Activated gamma-delta T cell (primary cell): Measurements from ENCODE around the gene NOS2.
"Not testable (repeated sequence)": the region's sequence is repeated elsewhere in the genome, so short reads cannot be mapped to it uniquely, and the experiment has no call there.

Experiments
- DNase-seq: peaks from one replicate; lab custom pipeline; 2025; lab: John Stamatoyannopoulos, UW
- total RNA-seq, 2 donors: gene quantifications; one replicate each; lab custom pipeline; 2026; lab: John Stamatoyannopoulos, UW

The NOS2 gene
- 0.13 to 0.36 reads per million in 2 donors for total RNA-seq

DNA sequence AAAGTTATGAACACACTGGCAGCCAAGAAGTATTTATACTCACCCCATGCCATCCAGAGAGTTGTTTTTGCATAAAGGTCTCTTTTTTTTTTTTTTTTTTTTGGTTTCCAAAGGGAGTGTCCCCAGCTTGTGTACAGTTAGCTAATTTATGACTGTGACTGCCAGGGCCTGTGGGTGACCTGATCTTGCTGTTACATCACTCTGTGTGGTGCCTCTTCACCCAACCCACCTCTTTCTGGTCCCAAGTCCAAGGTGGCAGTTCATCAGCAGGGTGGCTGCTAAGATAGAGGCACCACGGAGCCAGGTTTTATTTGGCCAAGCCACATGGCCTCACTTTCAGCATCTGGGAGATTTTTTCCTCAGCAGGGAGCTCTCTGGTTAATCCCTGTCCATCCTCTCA, at the start of gene NOS2:
Gene NOS2, minus strand, starts transcription at position 8 of the 400 bp plus-strand sequence. CDS start 1,720 bp downstream, outside the sequence.
- DNase-seq = no peak

DNA sequence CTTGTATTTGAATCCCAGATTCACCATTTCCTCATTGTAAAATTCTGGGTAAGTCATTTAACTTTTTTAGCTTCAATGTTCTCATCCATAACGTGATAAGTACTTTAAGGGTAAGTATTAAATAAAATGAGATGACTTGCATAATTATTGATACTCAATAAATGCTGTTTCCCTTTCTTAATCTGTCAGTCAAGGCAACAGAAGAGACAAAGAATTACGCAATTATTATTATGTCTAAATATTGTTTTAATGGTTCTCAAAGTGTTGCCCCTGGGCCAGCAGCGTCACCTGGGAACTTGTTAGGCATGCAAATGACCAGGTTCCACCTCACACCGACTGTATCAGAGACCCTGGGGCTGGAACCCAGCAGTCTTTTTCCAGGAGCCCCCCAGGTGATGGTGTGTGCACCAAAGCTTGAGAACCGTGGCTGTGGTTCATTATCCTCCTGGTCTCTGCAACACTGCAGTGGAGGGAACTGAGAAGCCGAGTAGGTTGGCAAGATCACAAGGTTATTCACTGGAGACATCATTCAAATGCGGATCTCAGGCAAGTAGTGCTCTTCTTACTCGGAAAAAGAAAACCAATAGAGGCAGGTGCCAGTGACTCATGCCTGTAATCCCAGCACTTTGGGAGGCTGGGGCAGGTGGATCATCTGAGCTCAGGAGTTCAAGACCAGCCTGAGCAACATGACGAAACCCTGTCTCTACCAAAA, 49.3 kb upstream of the NOS2 start:
- no peak for DNase-seq

- DNase-seq = no peak
Measured at GRCh38 chr17:27848931-27849330, 48.6 kb upstream of the NOS2 start.

DNA sequence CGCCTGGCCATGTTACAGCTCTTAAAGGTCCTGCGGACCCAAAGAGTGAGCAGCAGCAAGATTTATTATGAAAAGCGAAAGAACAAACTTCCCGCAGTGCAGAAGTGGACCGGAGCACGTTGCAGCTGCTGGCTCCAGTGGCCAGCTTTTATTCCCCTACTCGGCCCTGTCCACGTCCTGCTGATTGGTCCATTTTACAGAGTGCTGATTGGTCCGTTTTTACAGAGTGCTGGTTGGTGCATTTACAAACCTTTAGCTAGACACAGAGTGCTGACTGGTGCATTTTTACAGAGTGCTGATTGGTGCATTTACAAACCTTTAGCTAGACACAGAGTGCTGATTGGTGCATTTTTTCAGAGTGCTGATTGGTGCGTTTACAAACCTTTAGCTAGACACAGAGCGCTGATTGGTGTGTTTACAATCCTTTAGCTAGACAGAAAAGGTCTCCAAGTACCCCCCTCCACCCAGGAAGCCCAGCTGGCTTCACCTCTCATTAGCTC, 46.5 kb upstream of the NOS2 start:
- DNase-seq = not testable (repeated sequence)

DNA sequence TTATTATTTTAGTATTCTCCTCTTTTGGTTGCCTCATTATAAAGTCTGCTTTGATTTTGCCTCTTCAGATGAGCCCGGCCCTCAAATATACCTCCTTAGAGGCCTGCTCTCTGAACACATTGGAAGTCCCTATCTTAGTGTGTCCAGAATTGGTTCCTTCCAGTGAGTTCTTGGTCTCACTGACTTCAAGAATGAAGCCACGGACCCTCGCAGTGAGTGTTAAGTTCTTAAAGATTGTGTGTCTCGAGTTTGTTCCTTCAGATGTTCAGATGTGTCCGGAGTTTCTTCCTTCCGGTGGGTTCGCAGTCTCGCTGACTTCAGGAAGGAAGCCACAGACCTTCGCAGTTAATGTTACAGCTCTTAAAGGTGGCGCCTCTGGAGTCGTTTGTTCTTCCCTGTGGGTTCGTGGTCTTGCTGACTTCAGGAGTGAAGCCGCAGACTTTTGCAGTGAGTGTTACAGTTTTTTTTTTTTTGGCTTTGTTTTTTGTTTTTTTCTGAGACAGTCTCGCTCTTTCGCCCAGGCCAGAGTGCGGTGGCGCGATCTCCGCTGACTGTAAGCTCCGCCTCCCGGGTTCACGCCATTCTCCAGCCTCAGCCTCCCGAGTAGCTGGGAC, 45.8 kb upstream of the NOS2 start:
- peak; percentile 28 for DNase-seq

DNA sequence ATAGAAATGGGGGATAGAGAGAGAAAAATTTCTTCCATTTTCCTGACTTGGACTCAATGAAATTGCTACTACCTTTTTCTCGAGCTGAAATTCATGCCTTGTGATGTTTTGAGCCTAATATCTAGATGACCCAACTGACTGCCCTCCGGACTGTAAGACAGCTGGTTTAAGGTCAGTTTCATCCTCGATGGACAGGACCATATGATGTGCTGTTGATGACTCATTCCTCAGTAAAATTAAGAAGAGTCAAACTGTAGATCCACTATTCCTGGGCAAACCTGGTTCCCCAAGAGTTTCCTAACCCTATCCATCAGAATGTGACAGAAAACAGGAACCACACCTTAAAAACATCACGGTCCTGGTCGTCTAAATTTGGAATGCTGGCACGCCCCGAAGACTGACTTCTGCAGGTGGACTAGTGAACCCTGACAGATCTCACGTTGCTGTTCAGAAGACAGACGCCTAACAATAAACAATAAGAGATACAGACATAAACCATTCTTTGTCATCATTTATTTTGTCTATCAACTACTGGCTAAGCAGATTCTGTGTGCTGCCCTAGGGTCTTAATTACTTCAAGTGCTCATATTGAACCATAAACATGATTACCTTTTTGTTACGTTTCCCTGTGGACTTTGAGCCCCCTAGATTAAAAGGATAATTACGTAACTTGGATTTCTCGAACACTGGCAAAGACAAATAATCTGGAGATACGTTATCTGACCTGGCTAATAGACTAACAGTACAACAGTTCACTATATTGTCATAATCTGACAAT, 45.1 kb upstream of the NOS2 start:
- DNase-seq = no peak

GRCh38 chr17:27840688-27841087, 40.4 kb upstream of the NOS2 start:
- DNase-seq = no peak

- DNase-seq = not testable (repeated sequence)
Measured at GRCh38 chr17:27840406-27840678, 40.0 kb upstream of the NOS2 start.

- DNase-seq = not testable (repeated sequence)
Measured at GRCh38 chr17:27839571-27840405, 39.5 kb upstream of the NOS2 start.

- DNase-seq = not testable (repeated sequence)
Measured at GRCh38 chr17:27838607-27839006, 38.3 kb upstream of the NOS2 start.

DNA sequence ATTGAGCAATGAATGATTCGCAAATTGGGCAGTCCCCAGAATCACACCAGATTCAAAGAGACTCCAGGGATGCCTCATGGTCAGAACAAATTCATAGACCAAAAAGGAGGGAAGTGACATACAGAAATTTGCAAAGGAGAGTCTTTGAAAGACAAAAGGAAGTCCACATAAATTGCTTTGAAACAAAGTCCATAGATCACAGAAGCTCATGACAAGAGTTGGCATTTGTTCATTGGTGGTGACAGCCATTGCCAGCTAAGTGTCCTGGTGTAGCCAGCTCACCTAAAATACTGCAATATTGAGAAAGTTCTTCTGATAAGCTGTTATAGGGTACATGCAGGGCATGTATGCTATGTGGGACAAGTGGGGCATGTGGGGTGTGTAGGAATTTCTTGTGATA, 37.4 kb upstream of the NOS2 start:
- not testable (repeated sequence) for DNase-seq

DNA sequence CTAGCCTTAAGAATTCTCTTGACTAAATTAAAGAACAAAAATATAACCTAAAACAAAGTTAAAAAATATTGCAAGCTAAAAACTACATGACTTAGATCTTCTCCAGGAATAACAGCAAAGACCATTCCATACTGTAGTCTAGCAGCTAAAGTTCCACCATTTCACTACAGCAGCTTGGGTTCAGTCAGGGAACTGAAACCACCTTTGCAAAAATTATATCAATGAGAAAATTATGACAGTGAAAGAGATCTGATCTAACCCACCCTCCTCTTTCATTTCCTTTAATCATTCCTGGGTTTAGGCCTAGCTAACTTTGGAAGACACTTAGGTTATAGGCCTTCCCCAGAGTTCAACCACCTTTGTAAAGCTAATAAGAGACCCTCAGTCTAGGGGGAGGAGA, 36.3 kb upstream of the NOS2 start:
- DNase-seq = no peak

DNA sequence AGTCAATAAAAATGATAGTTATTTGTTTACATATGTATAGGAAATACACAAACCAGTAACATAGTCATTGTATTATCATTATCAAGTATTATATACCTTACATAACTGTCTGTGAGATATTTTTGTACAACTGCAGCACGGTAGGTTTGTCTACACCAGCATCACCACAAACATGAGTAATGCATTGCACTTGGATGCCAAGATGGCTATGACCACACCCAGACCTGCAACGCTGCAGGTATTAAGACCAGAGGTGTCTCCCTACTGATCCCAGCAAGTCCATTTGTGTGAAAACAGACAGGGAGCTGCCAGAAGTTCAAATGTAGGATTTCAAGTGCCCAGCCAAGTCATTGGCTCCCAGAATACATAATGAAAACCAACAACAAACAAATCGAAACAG, 34.2 kb upstream of the NOS2 start:
- DNase-seq = no peak

DNA sequence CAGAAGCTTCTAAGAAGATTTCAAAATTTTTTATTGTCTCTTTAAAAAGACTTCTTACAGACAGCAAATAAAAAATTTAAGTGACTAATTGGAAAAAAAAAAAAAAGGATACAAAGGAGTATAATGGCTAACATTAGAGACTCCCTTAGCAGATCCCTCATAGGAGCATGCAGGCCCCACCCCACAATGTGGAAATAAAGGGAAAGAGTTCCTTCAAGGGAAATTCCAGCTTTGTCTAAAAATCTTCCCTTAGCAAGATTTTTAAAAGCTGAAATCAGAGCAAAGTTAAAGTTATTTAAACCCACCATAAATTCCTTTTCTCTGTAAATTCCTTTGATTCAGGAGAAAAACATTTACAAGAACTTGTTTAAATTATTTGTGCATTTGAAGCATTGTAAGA, 32.5 kb upstream of the NOS2 start:
- no peak for DNase-seq

DNA sequence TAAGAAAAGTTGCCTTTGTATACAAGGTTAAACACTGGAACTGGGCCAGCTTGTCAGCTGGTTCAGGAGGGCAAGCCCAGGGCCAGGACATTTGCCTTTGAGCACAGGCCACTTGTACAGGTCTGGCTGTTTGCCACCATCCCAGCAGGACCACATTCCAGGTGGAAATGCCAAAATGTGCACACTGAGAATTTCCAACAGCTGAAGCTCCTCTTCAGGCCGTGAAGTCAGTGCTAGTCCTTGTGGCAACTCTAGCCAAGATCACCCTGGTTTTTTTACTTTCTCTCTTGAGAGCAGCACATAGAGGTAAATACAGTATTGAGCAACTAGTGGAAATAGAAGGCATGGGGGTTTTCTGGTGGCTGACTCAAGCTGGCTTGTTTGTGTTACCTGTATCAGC, 29.6 kb upstream of the NOS2 start:
- DNase-seq = not testable (repeated sequence)

GRCh38 chr17:27829143-27829711, 28.9 kb upstream of the NOS2 start:
- not testable (repeated sequence) for DNase-seq

- DNase-seq = no peak
Measured at GRCh38 chr17:27825459-27825858, 25.1 kb upstream of the NOS2 start.

- no peak for DNase-seq
Measured at GRCh38 chr17:27824745-27825144, 24.4 kb upstream of the NOS2 start.

DNA sequence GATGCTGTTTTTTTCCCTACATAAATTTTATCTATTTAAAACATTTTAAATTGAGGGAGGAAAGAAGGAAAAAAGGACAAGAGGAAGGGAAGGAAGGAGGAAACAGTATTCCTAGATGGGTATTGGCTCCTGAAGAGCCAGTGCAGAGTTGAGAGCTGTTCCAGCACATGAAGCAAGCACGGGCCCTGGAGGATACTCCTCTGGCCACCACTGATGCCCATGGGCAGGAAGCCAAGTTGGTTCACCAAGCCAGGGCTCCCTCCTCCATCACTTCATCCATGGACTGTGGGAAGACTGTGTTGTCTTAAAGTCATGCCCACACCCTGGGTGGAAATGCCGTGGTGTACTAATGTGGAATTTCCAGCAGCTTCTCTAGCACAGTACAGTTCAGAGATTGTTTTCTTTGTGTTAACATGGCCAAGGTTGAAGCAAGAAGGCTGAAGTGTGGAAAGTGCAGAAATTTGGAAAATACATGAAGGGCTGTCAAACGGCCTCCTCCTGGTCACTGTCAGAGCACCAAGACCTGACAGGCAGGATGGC, 23.9 kb upstream of the NOS2 start:
- no peak for DNase-seq

- DNase-seq = not testable (repeated sequence)
Measured at GRCh38 chr17:27822108-27822507, 21.8 kb upstream of the NOS2 start.

- DNase-seq = no peak
Measured at GRCh38 chr17:27821318-27821717, 21.0 kb upstream of the NOS2 start.
